HepG2 (cell line): ENCODE results near the gene PNLIPRP3. TPM values are rescaled to one million over a fixed set of nuclear protein-coding genes. Genes with fewer than 3 reads are reported as not detected.
A peak's percentile ranks its signal among the peaks of the same experiment; 100 is the strongest.

ENCODE experiments used
- ATAC-seq: fragments of 200-7000 bp; cut with Tn5 transposase; 3 replicates; pipeline ENCODE4 v1.9.1; 2020; ENCODE audit warnings: mild to moderate bottlenecking, moderate library complexity
- BruUV-seq: library from RNA; stranded (reverse); fragments of 400-500 nt; replicated peaks from 2 replicates; lab custom pipeline; 2021; lab: Mats Ljungman, UMichigan
- CTCF ChIA-PET: fragments of 300-600 bp; formaldehyde crosslinking; extraction: SDS; loops from one replicate; lab custom pipeline; 2021; ENCODE audit warnings: low total read pairs, inconsistent platforms, low intra/inter-chr PET ratio; lab: Yijun Ruan, JAX
- POLR2A ChIA-PET: fragments of 350-600 bp; sonication (Branson Sonifier 250); formaldehyde crosslinking; loops from one replicate; lab custom pipeline; 2020; ENCODE audit warnings: antibody characterized with exemption, inconsistent platforms; lab: Yijun Ruan, JAX
- DNase-seq: peaks from one replicate; pipeline ENCODE4 v3.0.0-alpha.2; 2015; ENCODE audit warnings: low spot score
- FAIRE-seq: peaks from 3 replicates; lab custom pipeline; 2011; peaks lifted over from hg19 to GRCh38; lab: Jason Lieb, UNC
- H2AFZ ChIP-seq: one replicate; pipeline ENCODE4 v1.6.1; 2011; ENCODE audit warnings: low read length, inconsistent platforms
- H3K27ac ChIP-seq: fragments of 300-600 bp; 3 replicates; pipeline ENCODE4 v1.8.0; 2011; ENCODE audit warnings: mixed run types, mild to moderate bottlenecking, mixed read lengths, low read length, inconsistent platforms; ENCODE audit not compliant: insufficient read depth; ENCODE audit errors: extremely low read length
- H3K27me3 ChIP-seq, 2 experiments: fragments of 200-600 bp in 1 of 2; 2 replicates in 1 of 2; 3 replicates in 1 of 2; pipeline versions ENCODE4 v1.6.0 to v1.8.0; 2011; ENCODE audit warnings: low read length in 2 of 2, mild to moderate bottlenecking in 2 of 2, moderate library complexity in 2 of 2, inconsistent platforms in 1 of 2; ENCODE audit not compliant: insufficient read depth in 2 of 2, control insufficient read depth in 1 of 2
- H3K36me3 ChIP-seq, 2 experiments: fragments of 200-600 bp in 1 of 2; replicated peaks in 1 of 2; 2 replicates in 1 of 2; 3 replicates in 1 of 2; pipeline versions ENCODE4 v1.5.1 to v1.8.0; 2011; ENCODE audit warnings: low read length in 2 of 2, inconsistent platforms in 1 of 2; ENCODE audit not compliant: insufficient read depth in 2 of 2, control insufficient read depth in 1 of 2
- H3K4me1 ChIP-seq: 2 replicates; pipeline ENCODE4 v1.5.1; 2012; ENCODE audit warnings: low read length, inconsistent platforms; ENCODE audit not compliant: insufficient read depth
- H3K4me2 ChIP-seq: 2 replicates; pipeline ENCODE4 v1.6.0; 2011; ENCODE audit warnings: low read depth, low read length, inconsistent platforms
- H3K4me3 ChIP-seq, 3 experiments: fragments of 200-600 bp in 1 of 3; sonication (generic), shearing (Covaris generic) in 1 of 3; replicated peaks in 1 of 3; 2 replicates each; pipeline ENCODE4 v1.5.1; 2011 to 2016; ENCODE audit warnings: low read length in 3 of 3, inconsistent platforms in 2 of 3, low read depth in 2 of 3, mild to moderate bottlenecking in 2 of 3, control low read depth in 1 of 3, mixed read lengths in 1 of 3; ENCODE audit not compliant: insufficient read depth in 1 of 3
- H3K79me2 ChIP-seq: one replicate; pipeline ENCODE4 v1.6.1; 2011; ENCODE audit warnings: low read length, inconsistent platforms; ENCODE audit not compliant: insufficient read depth
- H3K9ac ChIP-seq: 2 replicates; pipeline ENCODE4 v1.6.0; 2011; ENCODE audit warnings: mild to moderate bottlenecking, low read depth, low read length, inconsistent platforms; ENCODE audit not compliant: insufficient read depth
- H3K9me3 ChIP-seq: 2 replicates; pipeline ENCODE4 v1.5.1; 2012; ENCODE audit warnings: mild to moderate bottlenecking, low read length
- H4K20me1 ChIP-seq: 2 replicates; pipeline ENCODE4 v1.6.0; 2011; ENCODE audit warnings: inconsistent platforms, mild to moderate bottlenecking, low read length, moderate library complexity; ENCODE audit not compliant: insufficient read depth
- DR1 ChIP-seq: sonication (generic); formaldehyde crosslinking; IDR thresholded peaks from 2 replicates; pipeline ENCODE4 v1.8.0; 2021; ENCODE audit warnings: mild to moderate bottlenecking, missing genetic modification reagents, inconsistent platforms
- SPEN ChIP-seq: sonication (generic); formaldehyde crosslinking; IDR thresholded peaks from 2 replicates; pipeline ENCODE4 v1.5.1; 2020; ENCODE audit warnings: low read depth, mild to moderate bottlenecking, missing genetic modification reagents
- WGBS: methylation state at CpG from one replicate; pipeline ENCODE4 v1.1.6; 2017; ENCODE audit warnings: low lambda C conversion rate; 5-methylcytosine and 5-hydroxymethylcytosine counted together
- in situ Hi-C: cut with HindIII; loops from 2 replicates; pipeline ENCODE4 v1.10.0; 2017; ENCODE audit warnings: low pct_unique_long_range_greater_than_20kb; ENCODE audit not compliant: extremely low pct_ligation_motif_present
- intact Hi-C: fragments of 100-400 bp; cut with micrococcal nuclease; formaldehyde crosslinking; loops from one replicate; pipeline ENCODE4 v1.10.0; 2022; ENCODE audit not compliant: unreplicated experiment
- polyA plus RNA-seq, 8 experiments: library from polyadenylated mRNA; depleted of rRNA in 3 of 8; stranded (reverse) in 7 of 8; unstranded in 1 of 8; fragments of >200 nt; fragmentation: Illumina TruSeq in 4 of 8; extraction: Trizol in 4 of 8; gene quantifications; 2 replicates each; pipeline versions ENCODE4 v1.2.1 to v1.2.3, GENCODE V29; 2011 to 2016; ENCODE audit warnings: low read depth in 4 of 8, missing spikeins in 1 of 8, mixed read lengths in 1 of 8; ENCODE audit not compliant: insufficient read depth in 1 of 8
- total RNA-seq, 5 experiments: library from RNA; depleted of rRNA; stranded (reverse); fragments of >200 nt; fragmentation: Illumina TruSeq; extraction: Trizol; gene quantifications; 2 replicates each; pipeline ENCODE4 v1.2.3, GENCODE V29; 2016; ENCODE audit warnings: low read depth in 1 of 5
- TF ChIP-seq, protein P1 (sequence below): sonication (generic); formaldehyde crosslinking; IDR thresholded peaks from 2 replicates; pipeline ENCODE4 v1.4.0; 2020; ENCODE audit warnings: missing genetic modification reagents
- TF ChIP-seq, protein P2 (sequence below): sonication (generic); formaldehyde crosslinking; IDR thresholded peaks from 2 replicates; pipeline ENCODE4 v1.8.0; 2022; ENCODE audit warnings: missing genetic modification reagents, mild to moderate bottlenecking, inconsistent platforms, borderline replicate concordance

Gene PNLIPRP3
- total and polyA plus RNA-seq, 2 of the 13 experiments (the other 11 are each of a cell fraction or from before 2014, with no cell fraction given) = not detected

DNA sequence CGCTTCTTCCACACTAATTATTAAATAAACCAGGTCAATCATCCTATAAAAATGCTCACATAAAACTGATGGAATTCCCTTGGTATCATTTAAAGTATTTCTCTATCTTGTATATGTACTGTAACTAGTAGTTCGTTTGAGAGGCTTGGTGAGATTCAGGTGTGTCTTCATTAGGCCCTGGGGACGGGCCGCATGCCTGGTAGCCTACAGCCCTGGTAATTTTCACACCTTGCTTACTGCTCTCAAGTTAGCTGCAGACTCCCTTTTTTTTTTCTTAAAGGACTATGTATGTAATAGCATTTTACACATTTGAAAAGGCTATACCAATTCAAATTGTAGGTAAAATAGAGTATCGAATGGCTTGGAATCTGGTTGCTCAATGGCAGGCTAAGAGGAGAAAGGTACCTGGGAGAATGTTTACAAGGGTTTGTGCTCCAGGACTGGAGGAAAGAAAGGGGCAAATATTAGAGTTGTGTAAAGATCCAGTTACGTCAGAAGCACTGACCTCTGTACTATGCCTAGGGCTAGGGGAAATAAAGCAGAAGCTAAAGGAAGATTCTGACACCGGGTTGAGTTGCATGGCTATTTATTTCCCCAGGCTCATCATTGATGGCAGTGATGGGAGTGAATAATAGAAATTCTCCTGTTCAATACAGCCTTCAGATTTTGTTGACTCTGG is 59.3 kb downstream of the PNLIPRP3 start:
- Histone ChIP-seq H3K4me3 (no peak overlapping the region), H3K4me2 (no peak overlapping the region), H4K20me1 (no peaks in the 10 kb centered on the region), H3K36me3 (no peaks in the 10 kb centered on the region), H3K79me2 (no peaks in the 10 kb centered on the region), H3K27me3 (no peaks in the 10 kb centered on the region), H3K27ac (no peak overlapping the region), H2AFZ (no peak overlapping the region), H3K4me1 (no peaks in the 10 kb centered on the region), H3K9ac (no peak overlapping the region), H3K9me3 (no peaks in the 10 kb centered on the region)
- DNase-seq (no peak), ATAC-seq (peak; percentile 31; the same call in 1 of the 3 replicates), FAIRE-seq (no peak)
- in situ Hi-C loops = no loop called here
- intact Hi-C loops = no loop called here
- ChIA-PET CTCF (no interaction called here), POLR2A (no interaction called here)
- BruUV-seq = no TSS peak
- TF ChIP-seq, protein P1, sequence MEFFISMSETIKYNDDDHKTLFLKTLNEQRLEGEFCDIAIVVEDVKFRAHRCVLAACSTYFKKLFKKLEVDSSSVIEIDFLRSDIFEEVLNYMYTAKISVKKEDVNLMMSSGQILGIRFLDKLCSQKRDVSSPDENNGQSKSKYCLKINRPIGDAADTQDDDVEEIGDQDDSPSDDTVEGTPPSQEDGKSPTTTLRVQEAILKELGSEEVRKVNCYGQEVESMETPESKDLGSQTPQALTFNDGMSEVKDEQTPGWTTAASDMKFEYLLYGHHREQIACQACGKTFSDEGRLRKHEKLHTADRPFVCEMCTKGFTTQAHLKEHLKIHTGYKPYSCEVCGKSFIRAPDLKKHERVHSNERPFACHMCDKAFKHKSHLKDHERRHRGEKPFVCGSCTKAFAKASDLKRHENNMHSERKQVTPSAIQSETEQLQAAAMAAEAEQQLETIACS (CRISPR knock-in tag) = no peak
- no peak for TF ChIP-seq DR1 (CRISPR knock-in tag)
- TF ChIP-seq, protein P2, sequence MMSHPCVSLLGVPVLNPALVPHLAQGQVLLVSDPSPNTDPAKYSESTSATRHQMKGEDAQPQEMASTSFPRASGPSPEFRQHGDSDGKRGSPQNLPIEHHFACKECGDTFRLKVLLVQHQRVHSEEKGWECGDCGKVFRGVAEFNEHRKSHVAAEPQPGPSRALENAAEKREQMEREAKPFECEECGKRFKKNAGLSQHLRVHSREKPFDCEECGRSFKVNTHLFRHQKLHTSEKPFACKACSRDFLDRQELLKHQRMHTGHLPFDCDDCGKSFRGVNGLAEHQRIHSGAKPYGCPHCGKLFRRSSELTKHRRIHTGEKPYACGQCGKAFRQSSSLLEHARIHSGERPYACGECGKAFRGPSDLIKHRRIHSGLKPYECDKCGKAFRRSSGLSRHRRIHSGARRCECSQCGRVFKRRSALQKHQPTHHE (CRISPR knock-in tag) = no peak
- no peak for TF ChIP-seq SPEN (CRISPR knock-in tag)
- 36% methylated on average over 7 of the region's 7 CpGs for WGBS
